HepG2 (cell line): ENCODE data around the gene CLEC2D. TPM values are rescaled to one million over a fixed set of nuclear protein-coding genes. Genes with fewer than 3 reads are reported as not detected.

Experiments
- CCDC6 ChIP-seq: sonication (generic); formaldehyde crosslinking; IDR thresholded peaks from 2 replicates; pipeline ENCODE4 v1.8.1; 2022; ENCODE audit warnings: mild to moderate bottlenecking, missing genetic modification reagents, moderate library complexity
- CREB1 ChIP-seq, 2 experiments: fragments of 450-650 bp in 1 of 2; IDR thresholded peaks; 2 replicates each; pipeline ENCODE4 v1.6.1; 2016 to 2017; ENCODE audit warnings: control low read depth in 1 of 2, mild to moderate bottlenecking in 1 of 2, missing compliant biosample characterization in 1 of 2, missing genetic modification characterization in 1 of 2
- EZH2 ChIP-seq: conservative IDR thresholded peaks from 2 replicates; pipeline ENCODE4 v1.6.1; 2012; ENCODE audit warnings: mild to moderate bottlenecking, low read depth, low read length, moderate library complexity
- FOXA3 ChIP-seq: IDR thresholded peaks from 2 replicates; pipeline ENCODE4 v1.6.1; 2016; ENCODE audit warnings: missing genetic modification reagents, missing compliant biosample characterization
- KLF6 ChIP-seq: IDR thresholded peaks from 2 replicates; pipeline ENCODE4 v1.8.0; 2016; ENCODE audit warnings: missing biosample characterization, missing genetic modification reagents
- MEIS2 ChIP-seq: sonication (generic); formaldehyde crosslinking; IDR thresholded peaks from 2 replicates; pipeline ENCODE4 v1.9.0; 2021; ENCODE audit warnings: mild to moderate bottlenecking, missing genetic modification reagents
- MXD4 ChIP-seq: IDR thresholded peaks from 2 replicates; pipeline ENCODE4 v1.6.1; 2016; ENCODE audit warnings: mild to moderate bottlenecking, missing biosample characterization, missing genetic modification reagents
- NKX3-1 ChIP-seq: sonication (generic); formaldehyde crosslinking; IDR thresholded peaks from 2 replicates; pipeline ENCODE4 v1.5.0; 2020; ENCODE audit warnings: missing genetic modification reagents
- RARA ChIP-seq: IDR thresholded peaks from 2 replicates; pipeline ENCODE4 v1.6.1; 2016; ENCODE audit warnings: missing genetic modification reagents, missing compliant biosample characterization
- SP2 ChIP-seq: sonication (generic); formaldehyde crosslinking; IDR thresholded peaks from 2 replicates; pipeline ENCODE4 v1.5.1; 2020; ENCODE audit warnings: mild to moderate bottlenecking, missing genetic modification reagents
- YEATS2 ChIP-seq: sonication (generic); formaldehyde crosslinking; IDR thresholded peaks from 2 replicates; pipeline ENCODE4 v1.4.0; 2020; ENCODE audit warnings: missing genetic modification reagents, borderline replicate concordance
- ZNF121 ChIP-seq: sonication (generic); formaldehyde crosslinking; IDR thresholded peaks from 2 replicates; pipeline ENCODE4 v1.5.0; 2020; ENCODE audit warnings: mild to moderate bottlenecking, missing genetic modification reagents
- ZNF598 ChIP-seq: sonication (generic); formaldehyde crosslinking; IDR thresholded peaks from 2 replicates; pipeline ENCODE4 v1.5.1; 2020; ENCODE audit warnings: mild to moderate bottlenecking, missing genetic modification reagents, borderline replicate concordance
- ZNF619 ChIP-seq: sonication (generic); formaldehyde crosslinking; IDR thresholded peaks from 2 replicates; pipeline ENCODE4 v1.4.0; 2020; ENCODE audit warnings: mild to moderate bottlenecking, missing genetic modification reagents
- ZNF790 ChIP-seq: sonication (generic); formaldehyde crosslinking; IDR thresholded peaks from 2 replicates; pipeline ENCODE4 v1.8.0; 2022; ENCODE audit warnings: missing genetic modification reagents, mild to moderate bottlenecking, borderline replicate concordance
- polyA plus RNA-seq, 8 experiments: library from polyadenylated mRNA; depleted of rRNA in 3 of 8; stranded (reverse) in 7 of 8; unstranded in 1 of 8; fragments of >200 nt; fragmentation: Illumina TruSeq in 4 of 8; extraction: Trizol in 4 of 8; gene quantifications; 2 replicates each; pipeline versions ENCODE4 v1.2.1 to v1.2.3, GENCODE V29; 2011 to 2016; ENCODE audit warnings: low read depth in 4 of 8, missing spikeins in 1 of 8, mixed read lengths in 1 of 8; ENCODE audit not compliant: insufficient read depth in 1 of 8
- total RNA-seq, 5 experiments: library from RNA; depleted of rRNA; stranded (reverse); fragments of >200 nt; fragmentation: Illumina TruSeq; extraction: Trizol; gene quantifications; 2 replicates each; pipeline ENCODE4 v1.2.3, GENCODE V29; 2016; ENCODE audit warnings: low read depth in 1 of 5
- TF ChIP-seq, protein P1 (sequence below): sonication (generic); formaldehyde crosslinking; IDR thresholded peaks from 2 replicates; pipeline ENCODE4 v1.4.0; 2020; ENCODE audit warnings: mild to moderate bottlenecking, missing genetic modification reagents
- TF ChIP-seq, protein P2 (sequence below): sonication (generic); formaldehyde crosslinking; IDR thresholded peaks from 2 replicates; pipeline ENCODE4 v1.4.0; 2020; ENCODE audit warnings: missing genetic modification reagents
- TF ChIP-seq, protein P3 (sequence below), 2 experiments: IDR thresholded peaks; 2 replicates each; pipeline ENCODE4 v1.6.1; 2011 to 2012; ENCODE audit warnings: low read length in 2 of 2, borderline replicate concordance in 1 of 2, low read depth in 1 of 2, mild to moderate bottlenecking in 1 of 2, moderate library complexity in 1 of 2
- TF ChIP-seq, protein P4 (sequence below): sonication (generic); formaldehyde crosslinking; IDR thresholded peaks from 2 replicates; pipeline ENCODE4 v1.4.0; 2020; ENCODE audit warnings: missing genetic modification reagents, borderline replicate concordance

CLEC2D gene
- total and polyA plus RNA-seq, 2 of the 13 experiments (the other 11 are each of a cell fraction or from before 2014, with no cell fraction given): 2.5 to 8.6 TPM

DNA sequence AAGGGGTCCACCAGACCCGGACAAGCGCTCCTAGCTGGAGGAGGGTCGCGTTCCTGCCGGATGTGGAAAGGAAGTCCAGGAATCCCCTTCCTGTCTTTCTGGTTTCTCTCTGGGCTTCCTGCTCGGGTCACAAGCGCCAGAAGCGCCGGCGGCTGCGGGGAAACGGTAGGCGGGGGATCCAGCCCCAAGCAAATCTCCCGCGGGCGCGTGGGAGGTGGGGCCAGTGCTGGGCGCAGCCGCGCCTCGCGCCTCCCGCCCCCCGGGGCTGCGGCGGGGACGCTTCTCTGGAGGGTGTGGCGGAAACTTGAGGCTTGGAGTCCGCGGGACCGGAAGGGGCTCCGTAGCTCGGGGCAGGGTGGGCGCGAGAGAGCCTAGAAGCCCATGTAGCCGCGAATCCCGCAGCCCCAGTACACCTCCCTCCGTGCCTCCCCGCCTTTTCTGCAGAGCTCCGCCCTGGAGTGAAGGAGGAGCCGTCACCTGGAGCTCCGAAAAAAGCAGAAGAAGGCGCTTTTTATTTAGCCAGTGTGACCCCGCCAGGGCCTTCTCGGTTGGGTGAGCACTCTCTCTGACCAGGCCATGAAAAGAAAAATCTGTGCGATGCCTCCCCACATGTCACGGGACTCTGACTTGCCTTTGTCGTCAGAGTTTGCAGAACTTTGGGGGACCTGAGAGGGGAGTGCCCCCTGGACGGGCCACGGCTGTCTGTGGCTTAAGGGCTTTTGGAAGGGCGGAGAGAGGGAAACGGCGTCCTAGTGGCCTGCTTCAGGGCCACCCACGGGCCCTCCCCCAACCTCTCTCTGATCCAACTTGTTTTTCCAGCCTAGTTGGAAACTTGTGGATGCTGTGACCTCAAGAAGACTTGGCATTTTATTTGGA is 21.4 kb upstream of the CLEC2D start (continued):
- no peak for TF ChIP-seq ZNF790
- TF ChIP-seq, protein P1, sequence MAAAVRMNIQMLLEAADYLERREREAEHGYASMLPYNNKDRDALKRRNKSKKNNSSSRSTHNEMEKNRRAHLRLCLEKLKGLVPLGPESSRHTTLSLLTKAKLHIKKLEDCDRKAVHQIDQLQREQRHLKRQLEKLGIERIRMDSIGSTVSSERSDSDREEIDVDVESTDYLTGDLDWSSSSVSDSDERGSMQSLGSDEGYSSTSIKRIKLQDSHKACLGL (CRISPR knock-in tag): peak; percentile 82; the same call in 1 of the 2 replicates
- TF ChIP-seq, protein P2, sequence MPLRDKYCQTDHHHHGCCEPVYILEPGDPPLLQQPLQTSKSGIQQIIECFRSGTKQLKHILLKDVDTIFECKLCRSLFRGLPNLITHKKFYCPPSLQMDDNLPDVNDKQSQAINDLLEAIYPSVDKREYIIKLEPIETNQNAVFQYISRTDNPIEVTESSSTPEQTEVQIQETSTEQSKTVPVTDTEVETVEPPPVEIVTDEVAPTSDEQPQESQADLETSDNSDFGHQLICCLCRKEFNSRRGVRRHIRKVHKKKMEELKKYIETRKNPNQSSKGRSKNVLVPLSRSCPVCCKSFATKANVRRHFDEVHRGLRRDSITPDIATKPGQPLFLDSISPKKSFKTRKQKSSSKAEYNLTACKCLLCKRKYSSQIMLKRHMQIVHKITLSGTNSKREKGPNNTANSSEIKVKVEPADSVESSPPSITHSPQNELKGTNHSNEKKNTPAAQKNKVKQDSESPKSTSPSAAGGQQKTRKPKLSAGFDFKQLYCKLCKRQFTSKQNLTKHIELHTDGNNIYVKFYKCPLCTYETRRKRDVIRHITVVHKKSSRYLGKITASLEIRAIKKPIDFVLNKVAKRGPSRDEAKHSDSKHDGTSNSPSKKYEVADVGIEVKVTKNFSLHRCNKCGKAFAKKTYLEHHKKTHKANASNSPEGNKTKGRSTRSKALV (CRISPR knock-in tag): no peak
- peak; percentile 66; the same call in 1 of the 2 replicates for TF ChIP-seq KLF6 (CRISPR knock-in tag)
- TF ChIP-seq RARA (CRISPR knock-in tag): no peak
- TF ChIP-seq ZNF598 (CRISPR knock-in tag): 0 out of 2 replicates have a peak, but pooled peaks have one; percentile 34
- TF ChIP-seq ZNF121 (CRISPR knock-in tag): no peak
- TF ChIP-seq ZNF619 (CRISPR knock-in tag): peak; percentile 72; the same call in 1 of the 2 replicates
- 0 out of 2 replicates have a peak, but pooled peaks have one; percentile 43 for TF ChIP-seq YEATS2
- no peak for TF ChIP-seq NKX3-1
- TF ChIP-seq FOXA3 (CRISPR knock-in tag): no peak; the same call in 1 of the 2 replicates
- TF ChIP-seq EZH2: no peak
- TF ChIP-seq SP2 (CRISPR knock-in tag): no peak
- TF ChIP-seq, protein P3, sequence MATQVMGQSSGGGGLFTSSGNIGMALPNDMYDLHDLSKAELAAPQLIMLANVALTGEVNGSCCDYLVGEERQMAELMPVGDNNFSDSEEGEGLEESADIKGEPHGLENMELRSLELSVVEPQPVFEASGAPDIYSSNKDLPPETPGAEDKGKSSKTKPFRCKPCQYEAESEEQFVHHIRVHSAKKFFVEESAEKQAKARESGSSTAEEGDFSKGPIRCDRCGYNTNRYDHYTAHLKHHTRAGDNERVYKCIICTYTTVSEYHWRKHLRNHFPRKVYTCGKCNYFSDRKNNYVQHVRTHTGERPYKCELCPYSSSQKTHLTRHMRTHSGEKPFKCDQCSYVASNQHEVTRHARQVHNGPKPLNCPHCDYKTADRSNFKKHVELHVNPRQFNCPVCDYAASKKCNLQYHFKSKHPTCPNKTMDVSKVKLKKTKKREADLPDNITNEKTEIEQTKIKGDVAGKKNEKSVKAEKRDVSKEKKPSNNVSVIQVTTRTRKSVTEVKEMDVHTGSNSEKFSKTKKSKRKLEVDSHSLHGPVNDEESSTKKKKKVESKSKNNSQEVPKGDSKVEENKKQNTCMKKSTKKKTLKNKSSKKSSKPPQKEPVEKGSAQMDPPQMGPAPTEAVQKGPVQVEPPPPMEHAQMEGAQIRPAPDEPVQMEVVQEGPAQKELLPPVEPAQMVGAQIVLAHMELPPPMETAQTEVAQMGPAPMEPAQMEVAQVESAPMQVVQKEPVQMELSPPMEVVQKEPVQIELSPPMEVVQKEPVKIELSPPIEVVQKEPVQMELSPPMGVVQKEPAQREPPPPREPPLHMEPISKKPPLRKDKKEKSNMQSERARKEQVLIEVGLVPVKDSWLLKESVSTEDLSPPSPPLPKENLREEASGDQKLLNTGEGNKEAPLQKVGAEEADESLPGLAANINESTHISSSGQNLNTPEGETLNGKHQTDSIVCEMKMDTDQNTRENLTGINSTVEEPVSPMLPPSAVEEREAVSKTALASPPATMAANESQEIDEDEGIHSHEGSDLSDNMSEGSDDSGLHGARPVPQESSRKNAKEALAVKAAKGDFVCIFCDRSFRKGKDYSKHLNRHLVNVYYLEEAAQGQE (IDR thresholded peaks at IDR 0.05; ENCODE audit: borderline replicate concordance in 1 of 2, low read depth in 1 of 2, low read length in 2 of 2): no peak; a peak in 1 of 4 replicates
- TF ChIP-seq MEIS2: no peak; the same call in 1 of the 2 replicates
- TF ChIP-seq, protein P4, sequence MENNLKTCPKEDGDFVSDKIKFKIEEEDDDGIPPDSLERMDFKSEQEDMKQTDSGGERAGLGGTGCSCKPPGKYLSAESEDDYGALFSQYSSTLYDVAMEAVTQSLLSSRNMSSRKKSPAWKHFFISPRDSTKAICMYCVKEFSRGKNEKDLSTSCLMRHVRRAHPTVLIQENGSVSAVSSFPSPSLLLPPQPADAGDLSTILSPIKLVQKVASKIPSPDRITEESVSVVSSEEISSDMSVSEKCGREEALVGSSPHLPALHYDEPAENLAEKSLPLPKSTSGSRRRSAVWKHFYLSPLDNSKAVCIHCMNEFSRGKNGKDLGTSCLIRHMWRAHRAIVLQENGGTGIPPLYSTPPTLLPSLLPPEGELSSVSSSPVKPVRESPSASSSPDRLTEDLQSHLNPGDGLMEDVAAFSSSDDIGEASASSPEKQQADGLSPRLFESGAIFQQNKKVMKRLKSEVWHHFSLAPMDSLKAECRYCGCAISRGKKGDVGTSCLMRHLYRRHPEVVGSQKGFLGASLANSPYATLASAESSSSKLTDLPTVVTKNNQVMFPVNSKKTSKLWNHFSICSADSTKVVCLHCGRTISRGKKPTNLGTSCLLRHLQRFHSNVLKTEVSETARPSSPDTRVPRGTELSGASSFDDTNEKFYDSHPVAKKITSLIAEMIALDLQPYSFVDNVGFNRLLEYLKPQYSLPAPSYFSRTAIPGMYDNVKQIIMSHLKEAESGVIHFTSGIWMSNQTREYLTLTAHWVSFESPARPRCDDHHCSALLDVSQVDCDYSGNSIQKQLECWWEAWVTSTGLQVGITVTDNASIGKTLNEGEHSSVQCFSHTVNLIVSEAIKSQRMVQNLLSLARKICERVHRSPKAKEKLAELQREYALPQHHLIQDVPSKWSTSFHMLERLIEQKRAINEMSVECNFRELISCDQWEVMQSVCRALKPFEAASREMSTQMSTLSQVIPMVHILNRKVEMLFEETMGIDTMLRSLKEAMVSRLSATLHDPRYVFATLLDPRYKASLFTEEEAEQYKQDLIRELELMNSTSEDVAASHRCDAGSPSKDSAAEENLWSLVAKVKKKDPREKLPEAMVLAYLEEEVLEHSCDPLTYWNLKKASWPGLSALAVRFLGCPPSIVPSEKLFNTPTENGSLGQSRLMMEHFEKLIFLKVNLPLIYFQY (CRISPR knock-in tag): no peak
- TF ChIP-seq MXD4 (CRISPR knock-in tag): peak; percentile 67
- TF ChIP-seq CREB1 (IDR thresholded peaks at IDR 0.05): no peak
- TF ChIP-seq CREB1 (CRISPR knock-in tag; IDR thresholded peaks at IDR 0.05): no peak
- TF ChIP-seq CCDC6 (CRISPR knock-in tag): peak; percentile 80
